Left hindlimb (tissue), 1 donor: ENCODE data around the gene PLA2R1.
"Not testable (repeated sequence)": the region's sequence is repeated elsewhere in the genome, so short reads cannot be mapped to it uniquely, and the experiment has no call there.

ENCODE experiments used
- DNase-seq: peaks from one replicate; pipeline ENCODE4 v3.0.0-alpha.2; 2018

Gene PLA2R1

DNA sequence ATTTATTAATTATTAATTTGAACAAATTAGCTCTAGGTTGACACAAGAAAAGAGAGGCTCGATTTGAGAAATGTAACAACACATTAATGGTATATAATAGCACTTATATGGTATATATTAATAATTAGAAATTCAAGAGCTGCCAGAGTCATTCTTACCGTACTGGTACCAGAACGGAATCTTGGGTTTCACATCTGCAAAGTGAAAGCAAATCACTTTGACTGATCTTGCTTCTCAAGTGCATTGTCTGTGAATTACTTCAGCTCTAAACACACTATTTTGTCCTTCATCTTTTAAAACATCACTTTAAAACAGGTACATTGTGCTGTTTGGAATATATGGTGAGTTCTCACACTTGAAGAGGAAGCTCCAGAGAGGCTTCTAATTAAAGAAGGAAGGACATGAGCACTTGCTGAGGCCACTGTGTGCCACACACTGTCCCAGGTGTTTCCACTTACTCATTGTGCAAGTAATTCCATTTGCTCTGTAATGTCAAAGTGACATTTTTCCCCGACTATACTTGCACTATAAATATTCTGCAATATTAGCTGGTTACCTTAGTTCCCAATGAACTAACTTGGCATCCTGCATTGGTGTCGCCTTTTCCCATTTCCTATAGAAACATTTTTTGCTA is 85.8 kb downstream of the PLA2R1 start:
- no peak for DNase-seq

DNA sequence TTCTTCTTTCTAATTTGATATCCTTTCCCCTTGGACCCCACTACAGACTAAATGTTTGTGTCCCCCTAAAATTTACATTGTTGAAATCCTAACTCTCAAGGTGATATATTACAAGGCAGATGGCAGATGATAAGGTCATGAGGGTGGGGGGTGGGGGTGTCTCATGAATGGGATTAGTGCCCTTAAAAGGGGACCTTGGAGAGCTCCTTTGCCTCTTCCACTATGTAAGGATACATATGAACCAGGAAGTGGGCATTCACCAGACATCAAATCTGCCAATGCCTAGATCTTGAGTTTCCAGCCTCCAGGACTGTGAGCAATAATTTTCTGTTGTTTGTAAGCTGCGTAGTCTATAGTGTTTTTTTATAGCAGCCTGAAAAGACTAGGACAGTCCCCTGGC is 89.1 kb downstream of the PLA2R1 start:
- DNase-seq, result no peak

DNA sequence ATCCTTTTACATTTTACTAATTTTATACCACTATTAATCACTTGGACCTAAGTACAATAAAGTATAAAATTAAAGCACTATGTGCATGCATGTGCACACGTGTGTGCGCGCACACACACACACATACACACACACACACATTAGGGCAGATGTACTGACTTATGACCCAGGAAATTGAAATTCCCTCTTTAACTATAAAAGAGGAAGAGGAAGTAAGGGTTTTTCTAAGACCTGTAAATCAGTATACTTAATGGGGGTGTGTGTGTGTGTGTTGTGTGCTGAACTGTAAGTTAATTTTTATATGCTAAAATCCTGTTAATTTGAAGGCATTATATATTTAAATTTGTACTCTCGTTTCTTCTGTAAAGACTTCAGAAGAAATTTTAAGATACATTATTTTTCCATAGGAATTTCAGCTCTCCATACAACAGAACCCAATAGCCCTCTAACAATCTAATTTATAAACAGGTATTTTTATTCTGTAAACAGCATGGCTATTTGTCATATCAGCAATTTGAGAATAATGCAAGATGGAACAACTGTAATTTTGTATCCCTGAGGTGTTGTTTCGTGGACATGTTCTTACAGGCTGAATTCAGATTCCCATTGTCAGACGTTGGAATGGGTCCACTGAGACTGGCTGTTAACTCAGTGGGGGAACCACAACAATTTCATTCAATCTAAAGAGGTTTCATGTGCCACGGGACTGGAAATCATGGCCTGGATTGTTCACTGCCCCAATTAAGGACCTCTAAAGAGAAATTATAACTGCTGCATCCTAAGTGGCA is 90.9 kb downstream of the PLA2R1 start:
- no peak for DNase-seq

- DNase-seq, result not testable (repeated sequence)
Observed at GRCh38 chr2:159970548-159970947, 91.9 kb downstream of the PLA2R1 start.

DNA sequence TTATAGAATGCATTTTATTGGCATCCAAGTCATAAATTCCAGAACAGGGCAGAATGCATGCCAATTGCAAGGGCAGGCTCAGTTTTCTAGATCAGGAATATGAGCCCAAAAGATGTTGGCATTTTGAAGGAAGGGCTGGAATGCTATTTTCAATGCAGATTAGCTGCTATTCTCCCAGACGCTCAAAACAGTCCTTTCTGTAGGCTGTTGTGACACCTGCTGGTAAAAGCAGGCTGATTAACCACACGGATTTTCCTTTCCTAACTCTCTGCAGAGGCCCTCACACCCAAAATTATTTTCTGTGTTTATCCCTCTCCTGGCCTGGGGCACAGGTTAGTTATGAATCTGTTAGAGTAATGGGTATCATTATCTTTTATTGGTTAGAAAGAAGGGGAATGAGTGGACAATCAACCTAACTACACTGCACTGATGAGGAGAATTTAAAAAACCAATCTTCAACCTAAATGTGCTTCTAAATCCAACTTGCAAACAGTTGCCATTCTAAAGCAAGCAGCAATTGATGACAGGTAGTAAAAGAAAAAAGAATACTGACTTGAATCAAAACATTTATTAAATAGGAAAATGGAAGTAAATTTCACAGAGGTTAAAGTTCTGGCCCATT is 94.0 kb downstream of the PLA2R1 start:
- peak; percentile 27 for DNase-seq

- no peak for DNase-seq
Observed at GRCh38 chr2:159963700-159964099, 98.7 kb downstream of the PLA2R1 start.

- DNase-seq, result not testable (repeated sequence)
Observed at GRCh38 chr2:159962513-159962912, 99.9 kb downstream of the PLA2R1 start.

DNA sequence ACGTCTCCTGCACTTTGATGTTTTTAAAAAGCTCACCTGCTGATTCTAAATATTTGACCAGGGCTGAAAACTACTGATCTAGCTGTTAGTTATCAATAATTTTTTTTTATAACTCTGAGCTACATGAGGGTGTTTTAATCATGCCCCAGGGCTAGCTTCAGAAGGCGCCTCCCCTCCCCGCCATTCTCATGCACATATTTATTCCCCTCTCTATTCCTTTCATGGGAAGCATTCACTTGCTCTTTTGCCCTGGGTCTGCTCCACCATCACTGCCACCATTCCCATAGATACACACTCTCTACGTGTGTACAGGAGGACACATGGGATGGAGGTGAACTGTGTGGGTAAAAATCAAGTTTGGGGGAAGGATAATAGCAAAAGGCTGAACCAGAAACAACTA is 101.0 kb downstream of the PLA2R1 start:
- no peak for DNase-seq

- no peak for DNase-seq
Observed at GRCh38 chr2:159961037-159961436, 101.4 kb downstream of the PLA2R1 start.

- no peak for DNase-seq
Observed at GRCh38 chr2:159960414-159960813, 102.0 kb downstream of the PLA2R1 start.

DNA sequence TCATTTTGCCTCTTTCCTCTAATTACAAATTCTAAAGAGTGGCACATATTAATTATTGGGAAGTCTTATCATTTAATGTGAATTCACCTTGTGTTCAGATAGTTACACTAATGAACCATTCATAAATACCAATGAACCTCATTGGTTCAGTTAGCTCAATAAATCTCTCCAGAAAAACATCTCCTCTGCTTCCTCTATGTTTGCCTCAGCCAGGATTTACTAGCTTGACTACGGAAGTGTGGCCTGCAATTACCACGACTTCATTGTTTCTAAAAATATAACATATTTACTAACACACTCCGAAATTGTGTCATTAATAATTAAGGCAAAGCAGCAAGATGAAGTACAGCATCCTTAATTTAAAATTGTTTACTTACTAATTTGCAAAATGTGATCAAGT is 103.3 kb downstream of the PLA2R1 start:
- DNase-seq, result no peak

GRCh38 chr2:159953136-159953823 is 109.1 kb downstream of the PLA2R1 start:
- no peak for DNase-seq

DNA sequence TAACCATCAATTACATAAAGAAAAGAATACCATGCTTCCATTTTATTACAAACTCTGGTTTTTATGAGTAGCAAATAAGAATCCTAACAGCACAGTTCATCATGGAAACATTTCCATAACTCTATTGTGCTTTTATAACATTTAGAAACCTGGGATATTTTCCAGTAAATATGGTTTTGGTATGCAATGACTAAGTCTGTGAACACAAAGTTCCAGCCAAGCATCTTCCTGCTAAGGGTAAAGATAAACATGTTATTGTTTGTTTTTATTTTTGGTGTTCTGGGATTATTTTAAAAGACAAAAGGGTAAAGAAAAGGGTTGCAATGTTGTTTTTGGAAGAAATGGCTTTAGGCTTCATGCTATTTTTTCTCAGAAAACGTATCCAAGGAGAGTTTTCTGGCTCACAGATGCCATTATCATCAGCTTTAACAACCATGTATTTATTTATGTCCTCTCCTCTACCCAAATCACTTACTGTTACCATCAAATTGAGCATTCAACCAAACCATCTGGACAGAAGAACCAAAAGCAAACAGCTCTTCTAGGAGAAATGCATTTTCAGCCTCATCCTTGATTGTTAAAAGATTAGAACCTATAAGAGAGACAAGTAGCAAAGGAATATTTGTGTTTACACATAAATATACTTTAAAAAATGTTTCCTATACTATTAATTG is 116.0 kb downstream of the PLA2R1 start:
- no peak for DNase-seq

DNA sequence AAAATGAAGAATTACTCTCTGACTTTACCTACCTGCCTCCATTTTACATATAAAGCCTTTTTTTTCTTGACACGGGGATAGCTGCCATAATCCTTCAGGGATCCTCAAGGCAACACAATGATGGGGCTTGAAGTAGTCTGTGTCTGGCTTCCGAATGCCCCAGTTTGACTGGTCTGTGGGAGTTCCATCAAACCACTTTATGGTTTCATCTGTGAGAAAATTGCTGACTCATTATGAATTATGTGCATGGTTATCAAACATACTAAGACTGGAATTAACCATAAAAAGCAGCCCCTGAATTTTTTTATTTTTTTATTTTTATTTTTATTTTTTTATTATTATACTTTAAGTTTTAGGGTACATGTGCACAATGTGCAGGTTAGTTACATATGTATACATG is 117.5 kb downstream of the PLA2R1 start:
- no peak for DNase-seq

GRCh38 chr2:159942146-159942545 is 120.3 kb downstream of the PLA2R1 start:
- no peak for DNase-seq

- no peak for DNase-seq
Observed at GRCh38 chr2:159941729-159942128, 120.7 kb downstream of the PLA2R1 start.

GRCh38 chr2:159939946-159940345 is 122.5 kb downstream of the PLA2R1 start:
- no peak for DNase-seq

- no peak for DNase-seq
Observed at GRCh38 chr2:159938395-159938794, 124.0 kb downstream of the PLA2R1 start.

DNA sequence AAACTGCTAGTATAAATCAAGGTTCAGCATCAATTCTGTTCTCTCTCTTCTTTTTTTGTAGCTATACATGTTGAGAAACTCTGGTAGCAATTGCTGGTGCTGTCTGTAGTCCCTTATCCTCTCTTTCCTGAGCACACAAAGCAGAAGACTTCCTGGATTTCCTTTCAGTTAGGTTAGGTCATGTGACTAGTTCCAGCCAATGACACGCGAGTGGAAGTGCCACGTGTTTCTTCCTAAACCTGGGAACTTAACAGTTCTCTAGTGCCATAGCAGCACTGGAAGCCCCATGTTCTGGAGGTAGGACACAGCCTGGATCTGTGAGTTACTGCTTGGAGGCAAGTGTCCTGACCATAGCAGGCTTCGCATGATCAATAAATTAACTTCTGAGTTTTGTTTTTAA is 125.9 kb downstream of the PLA2R1 start:
- no peak for DNase-seq

GRCh38 chr2:159933727-159934049 is 128.7 kb downstream of the PLA2R1 start:
- DNase-seq, result no peak

- DNase-seq, result no peak
Observed at GRCh38 chr2:159933040-159933726, 129.2 kb downstream of the PLA2R1 start.

DNA sequence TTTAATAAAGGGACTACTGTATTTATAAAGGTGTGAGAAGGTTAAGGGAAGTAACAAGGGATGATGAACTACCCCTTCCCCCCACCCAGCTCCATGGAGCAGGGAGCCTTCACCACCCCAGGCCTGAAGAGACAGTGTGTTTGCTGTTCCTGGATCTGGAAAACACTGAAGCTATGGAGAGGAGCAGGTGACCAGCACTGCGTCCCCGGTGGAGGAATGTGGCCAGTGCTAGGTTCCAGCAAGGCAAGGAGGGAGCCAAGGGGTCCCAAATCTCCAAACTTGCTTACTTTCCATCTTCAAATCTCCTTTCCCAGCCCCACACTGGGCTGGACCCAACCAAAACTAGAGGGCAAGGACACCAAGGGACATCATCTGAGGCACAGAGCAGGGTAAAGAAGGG is 135.7 kb downstream of the PLA2R1 start:
- DNase-seq, result no peak

DNA sequence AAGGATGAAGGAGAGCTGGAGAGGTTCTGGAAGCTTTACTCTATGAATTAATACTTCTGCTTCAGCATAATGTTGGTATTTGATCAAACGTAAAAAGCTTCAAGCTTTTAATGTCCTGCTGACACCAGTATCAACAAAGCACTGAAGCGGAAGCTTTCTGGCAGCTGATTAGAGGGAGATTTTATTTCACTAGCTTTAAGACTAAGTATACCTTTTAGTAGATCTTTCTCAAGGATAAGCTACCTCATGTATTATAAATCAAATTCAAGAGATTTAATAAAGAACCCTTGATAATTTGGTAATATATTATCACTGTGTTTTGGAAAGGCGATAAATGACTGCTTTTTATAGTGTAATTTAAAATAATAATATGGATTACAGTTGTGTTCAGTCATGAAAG is 136.4 kb downstream of the PLA2R1 start:
- no peak for DNase-seq
